Thyroid gland (tissue), 4 donors: Measurements from ENCODE around the gene AGPAT2. TPM values are rescaled to one million over a fixed set of nuclear protein-coding genes. Genes with fewer than 3 reads are reported as not detected.

Source experiments
- DNase-seq, 2 donors: peaks; one replicate each; pipeline ENCODE4 v3.0.0-alpha.2; 2019
- H3K27ac ChIP-seq, 3 donors: fragments of 200-600 bp; sonication (generic); 1 replicate in 2 of 3; 2 replicates in 1 of 3; pipeline ENCODE4 v1.5.1; 2016 to 2019; ENCODE audit warnings: mild to moderate bottlenecking in 1 of 3, moderate library complexity in 1 of 3
- H3K27me3 ChIP-seq: fragments of 200-600 bp; sonication (generic); one replicate; pipeline ENCODE4 v1.5.1; 2019
- H3K36me3 ChIP-seq, 2 donors: fragments of 200-600 bp; sonication (generic); one replicate each; pipeline ENCODE4 v1.5.1; 2016 to 2019
- H3K4me1 ChIP-seq, 2 donors: fragments of 200-600 bp; sonication (generic); one replicate each; pipeline ENCODE4 v1.5.1; 2017 to 2019
- H3K4me3 ChIP-seq, 3 donors: fragments of 200-600 bp; sonication (generic); replicated peaks in 1 of 3; 1 replicate in 2 of 3; 2 replicates in 1 of 3; pipeline ENCODE4 v1.5.1; 2016; ENCODE audit warnings: mild to moderate bottlenecking in 1 of 3
- H3K9me3 ChIP-seq: fragments of 200-600 bp; sonication (generic); one replicate; pipeline ENCODE4 v1.5.1; 2017
- CTCF ChIP-seq, 6 experiments: fragments of 200-600 bp in 3 of 6; fragments of 450-650 bp in 3 of 6; sonication (generic) in 3 of 6; IDR thresholded peaks; one replicate each; pipeline ENCODE4 v1.5.1; 2016 to 2019; ENCODE audit warnings: antibody characterized with exemption in 6 of 6, mild to moderate bottlenecking in 2 of 6, inconsistent platforms in 1 of 6, moderate library complexity in 1 of 6
- POLR2A ChIP-seq, 2 donors: fragments of 450-650 bp; IDR thresholded peaks; one replicate each; pipeline ENCODE4 v1.6.1; 2017; ENCODE audit warnings: antibody characterized with exemption in 2 of 2, mild to moderate bottlenecking in 2 of 2, moderate library complexity in 1 of 2
- WGBS, 2 donors: methylation state at CpG; one replicate each; pipeline ENCODE4 v1.1.5; 2017; 5-methylcytosine and 5-hydroxymethylcytosine counted together
- intact Hi-C: fragments of 100-400 bp; cut with DNase I; formaldehyde crosslinking; loops from one replicate; pipeline ENCODE4 v1.15.1; 2023
- microRNA counts, 2 donors: library from miRNA; unstranded; fragments of <30 nt; microRNA quantifications; one replicate each; lab custom pipeline; 2016 to 2017
- microRNA-seq: library from miRNA; unstranded; fragments of <30 nt; microRNA quantifications from one replicate; pipeline ENCODE4, GENCODE V29; 2016
- small RNA-seq: library from RNA; depleted of rRNA; stranded (forward); fragments of <200 nt; gene quantifications from one replicate; pipeline ENCODE3, GENCODE V24; 2016
- total RNA-seq, 4 donors: library from RNA; depleted of rRNA; stranded (reverse); fragments of >200 nt; gene quantifications; one replicate each; pipeline ENCODE4 v1.2.3, GENCODE V29; 2016

Gene AGPAT2
- total RNA-seq, 4 donors from 2014 or later, result 58.6 to 78.7 (median 72.0) TPM

GRCh38 chr9:136625101-136626065 is 61.9 kb downstream of the AGPAT2 start:
- no peaks in the 10 kb centered on the region for H3K36me3 ChIP-seq
- no peaks in the 10 kb centered on the region for H3K27me3 ChIP-seq
- TF ChIP-seq POLR2A (IDR thresholded peaks at IDR 0.05), result no peak
- peak in 4 of 6 experiments; percentile 29 to 57 (median 50) for TF ChIP-seq CTCF (IDR thresholded peaks at IDR 0.05)
- peaks cover 19 to 36% of the 10 kb centered on the region in 2 donors for H3K4me1 ChIP-seq
- H3K9me3 ChIP-seq, result no peaks in the 10 kb centered on the region
- H3K4me3 ChIP-seq, result no peak overlapping the region
- H3K27ac ChIP-seq, result peak overlapping the region in 1 of 3 donors; percentile 6
- 22 to 24% methylated on average over 15 to 16 of the region's 19 CpGs for WGBS, 2 donors
- DNase-seq, result peak; percentile 81 to 86
- intact Hi-C loops, result no loop called here

GRCh38 chr9:136624184-136624951 is 62.9 kb downstream of the AGPAT2 start:
- Histone ChIP-seq H3K9me3 (no peaks in the 10 kb centered on the region), H3K36me3 (no peaks in the 10 kb centered on the region), H3K4me1 (peaks cover 15 to 28% of the 10 kb centered on the region in 2 donors), H3K27me3 (no peaks in the 10 kb centered on the region), H3K27ac (no peak overlapping the region), H3K4me3 (no peak overlapping the region)
- WGBS, 2 donors, result 95 to 100% methylated on average over 1 to 3 of the region's 16 CpGs
- DNase-seq, result no peak
- TF ChIP-seq POLR2A (IDR thresholded peaks at IDR 0.05), result no peak
- no peak for TF ChIP-seq CTCF (IDR thresholded peaks at IDR 0.05)
- intact Hi-C loops, result no loop called here

GRCh38 chr9:136623842-136624183 is 63.4 kb downstream of the AGPAT2 start:
- WGBS, 2 donors, result 67% methylated on average over 12 of the region's 13 CpGs; no CpG with 5 or more reads in 1 of the 2 donors
- Histone ChIP-seq H3K4me3 (no peak overlapping the region), H3K27me3 (no peaks in the 10 kb centered on the region), H3K27ac (no peak overlapping the region), H3K36me3 (no peaks in the 10 kb centered on the region), H3K4me1 (peaks cover 15 to 28% of the 10 kb centered on the region in 2 donors), H3K9me3 (no peaks in the 10 kb centered on the region)
- peak in 1 of 2 donors; percentile 40 for DNase-seq
- intact Hi-C loops, result no loop called here
- no peak for TF ChIP-seq POLR2A (IDR thresholded peaks at IDR 0.05)
- no peak for TF ChIP-seq CTCF (IDR thresholded peaks at IDR 0.05)

MicroRNA genes within 50 kb of the gene (microRNA counts, 767-probe panel; counts per million panel counts)
- microRNA hsa-miR-126-3p (lab: Ali Mortazavi, UCI), result 4,943 to 9,157 counts per million in 2 donors

Small RNA genes within 50 kb of the gene (microRNA-seq; reads per million reads assigned to microRNA genes)
- 72,679 reads per million, percentile 99 among the genes with 10 or more reads in this experiment for gene MIR126

Small RNA genes within 50 kb of the gene (small RNA-seq; reads per million reads assigned to genes)
- 125 reads per million, percentile 97 among the genes with 10 or more reads in this experiment for gene MIR126

Other genes starting within 250 kb of the AGPAT2 start
- 10 to 100 TPM; 10.2 to 21.3 (median 13.4) TPM for gene INPP5E, start 247.6 kb downstream of the AGPAT2 start, total RNA-seq
- gene SEC16A, start 204.4 kb downstream of the AGPAT2 start, total RNA-seq, result 10 to 100 TPM; 47.7 to 73.8 (median 62.5) TPM
- 10 to 100 TPM; 19.6 to 35.4 (median 23.2) TPM for gene NOTCH1, start 141.4 kb downstream of the AGPAT2 start, total RNA-seq
- gene EGFL7, start 24.5 kb downstream of the AGPAT2 start, total RNA-seq, result 100 to 1,000 TPM in 1 of 4 donors, 10 to 100 TPM in 3; 38.4 to 143 (median 81.6) TPM
- 10 to 100 TPM; 19.4 to 23.6 (median 22.6) TPM for gene DIPK1B, start 25.1 kb upstream of the AGPAT2 start, total RNA-seq
- gene LCN10, start 55.5 kb upstream of the AGPAT2 start, total RNA-seq, result 10 to 100 TPM in 1 of 4 donors, 1 to 10 TPM in 3; 5.8 to 10.1 (median 7.1) TPM
- gene LCN6, start 61.1 kb upstream of the AGPAT2 start, total RNA-seq, result 10 to 100 TPM in 1 of 4 donors, 1 to 10 TPM in 3; 1.4 to 10.0 (median 4.5) TPM
- gene LCN8, start 70.8 kb upstream of the AGPAT2 start, total RNA-seq, result 1 to 10 TPM in 1 of 4 donors, under 1 TPM in 1, not detected in 2; 0.93 to 1.0 TPM
- not detected for gene LCN15, start 77.1 kb upstream of the AGPAT2 start, total RNA-seq
- gene TMEM141, start 103.9 kb upstream of the AGPAT2 start, total RNA-seq, result 100 to 1,000 TPM in 3 of 4 donors, 10 to 100 TPM in 1; 81.6 to 189 (median 141) TPM
- gene CCDC183, start 108.9 kb upstream of the AGPAT2 start, total RNA-seq, result 1 to 10 TPM; 1.3 to 4.6 (median 2.8) TPM
- 10 to 100 TPM; 59.8 to 84.0 (median 62.2) TPM for gene RABL6, start 120.5 kb upstream of the AGPAT2 start, total RNA-seq
- 1 to 10 TPM in 3 of 4 donors, under 1 TPM in 1; 0.83 to 4.7 (median 2.3) TPM for gene AJM1, start 155.0 kb upstream of the AGPAT2 start, total RNA-seq
- gene PHPT1, start 162.0 kb upstream of the AGPAT2 start, total RNA-seq, result 100 to 1,000 TPM in 2 of 4 donors, 10 to 100 TPM in 2; 79.4 to 174 (median 115) TPM
- gene MAMDC4, start 164.9 kb upstream of the AGPAT2 start, total RNA-seq, result 10 to 100 TPM in 2 of 4 donors, 1 to 10 TPM in 2; 4.1 to 20.4 (median 9.0) TPM
- gene EDF1, start 178.9 kb upstream of the AGPAT2 start, total RNA-seq, result 100 to 1,000 TPM; 339 to 591 (median 526) TPM
- 10 to 100 TPM in 3 of 4 donors, 1 to 10 TPM in 1; 9.7 to 18.3 (median 15.4) TPM for gene TRAF2, start 199.1 kb upstream of the AGPAT2 start, total RNA-seq